Nasal cavity respiratory epithelium epithelial cell of viscerocranial mucosa (primary cell): ENCODE measurements around the gene MAPK8. TPM values are rescaled to one million over a fixed set of nuclear protein-coding genes. Genes with fewer than 3 reads are reported as not detected.

Experiments
- total RNA-seq: library from RNA; depleted of rRNA; stranded (reverse); fragments of >200 nt; gene quantifications from 2 replicates; pipeline ENCODE4 v1.2.3, GENCODE V29; 2014

MAPK8 gene
- 41.4 and 64.1 TPM in 2 replicates for total RNA-seq

GRCh38 chr10:48306265-48306869, at the start of gene MAPK8:
TSS of gene MAPK8 (plus strand) at chr10:48306677. CDS start at chr10:48401661, 94,984 bp downstream.

GRCh38 chr10:48274636-48275035, 31.8 kb upstream of the MAPK8 start, which contains the start of gene FRMPD2:
TSS of gene FRMPD2 (minus strand) at chr10:48274696. CDS start at chr10:48274567, 129 bp downstream.

Other genes starting within 250 kb of the MAPK8 start
- under 0.01 and 0.36 TPM in 2 replicates for gene FRMPD2, start 32.0 kb upstream of the MAPK8 start, total RNA-seq